Neural cell (in vitro differentiated cells): ENCODE data around the gene TLE4. TPM values are rescaled to one million over a fixed set of nuclear protein-coding genes. Genes with fewer than 3 reads are reported as not detected.

Experiments
- H2AFZ ChIP-seq: fragments of 200-600, 300-800 bp; sonication (generic), shearing (Covaris generic); 2 replicates; pipeline ENCODE4 v1.6.0; 2014; ENCODE audit warnings: low read depth, mild to moderate bottlenecking, antibody characterized with exemption, low read length, moderate library complexity
- H3F3A ChIP-seq: fragments of 200-600 bp; shearing (Covaris generic); 2 replicates; pipeline ENCODE4 v1.6.1; 2016; ENCODE audit warnings: mild to moderate bottlenecking, moderate library complexity, mixed read lengths, antibody characterized with exemption, low read length; ENCODE audit not compliant: insufficient read depth, poor library complexity, severe bottlenecking
- H3K27ac ChIP-seq: fragments of 200-600, 300-800 bp; sonication (generic), shearing (Covaris generic); 2 replicates; pipeline ENCODE4 v1.5.1; 2014; ENCODE audit warnings: mild to moderate bottlenecking, low read length, moderate library complexity
- H3K27me3 ChIP-seq: fragments of 300-800, 200-600 bp; sonication (generic), shearing (Covaris generic); 2 replicates; pipeline ENCODE4 v1.6.0; 2014; ENCODE audit warnings: mild to moderate bottlenecking, low read depth, low read length, moderate library complexity; ENCODE audit not compliant: insufficient read depth
- H3K36me3 ChIP-seq: fragments of 300-800, 200-600 bp; sonication (generic), shearing (Covaris generic); 2 replicates; pipeline ENCODE4 v1.5.1; 2014; ENCODE audit warnings: mild to moderate bottlenecking, antibody characterized with exemption, low read length, moderate library complexity; ENCODE audit not compliant: insufficient read depth
- H3K4me2 ChIP-seq: fragments of 300-800, 200-600 bp; sonication (generic), shearing (Covaris generic); 2 replicates; pipeline ENCODE4 v1.6.0; 2014; ENCODE audit warnings: mild to moderate bottlenecking, low read length
- H3K4me3 ChIP-seq: fragments of 300-800, 200-600 bp; sonication (generic), shearing (Covaris generic); 2 replicates; pipeline ENCODE4 v1.5.1; 2014; ENCODE audit warnings: mild to moderate bottlenecking, low read length, moderate library complexity
- H3K79me2 ChIP-seq: fragments of 200-600 bp; shearing (Covaris generic); replicated peaks from 2 replicates; pipeline ENCODE4 v1.6.0; 2014; ENCODE audit warnings: mild to moderate bottlenecking, low read length, moderate library complexity; ENCODE audit not compliant: insufficient read depth
- H3K9ac ChIP-seq: fragments of 300-800, 200-600 bp; sonication (generic), shearing (Covaris generic); 2 replicates; pipeline ENCODE4 v1.6.1; 2016; ENCODE audit warnings: mild to moderate bottlenecking, low read length, mixed read lengths
- H3K9me2 ChIP-seq: fragments of 200-600 bp; shearing (Covaris generic); 2 replicates; pipeline ENCODE4 v1.6.1; 2016; ENCODE audit warnings: mild to moderate bottlenecking, low read length, mixed read lengths; ENCODE audit not compliant: insufficient read depth
- H3K9me3 ChIP-seq: fragments of 200-600, 300-800 bp; sonication (generic), shearing (Covaris generic); 2 replicates; pipeline ENCODE4 v1.6.1; 2016; ENCODE audit warnings: mild to moderate bottlenecking, mixed run types, low read length, moderate library complexity, mixed read lengths
- H4K20me1 ChIP-seq: fragments of 200-600 bp; shearing (Covaris generic); 2 replicates; pipeline ENCODE4 v1.6.1; 2016; ENCODE audit warnings: mild to moderate bottlenecking, mixed run types; ENCODE audit not compliant: insufficient read depth
- CTCF ChIP-seq: fragments of 450-650 bp; IDR thresholded peaks from 2 replicates; pipeline ENCODE4 v1.5.1; 2014; ENCODE audit warnings: antibody characterized with exemption, mild to moderate bottlenecking, moderate library complexity; ENCODE audit not compliant: poor library complexity, severe bottlenecking
- EP300 ChIP-seq: fragments of 450-650 bp; conservative IDR thresholded peaks from 2 replicates; pipeline ENCODE4 v1.6.1; 2014; ENCODE audit warnings: antibody characterized with exemption, mild to moderate bottlenecking, moderate library complexity; ENCODE audit not compliant: poor library complexity, severe bottlenecking
- EZH2 ChIP-seq: fragments of 200-600, 300-800 bp; shearing (Covaris generic), sonication (generic); IDR thresholded peaks from 2 replicates; pipeline ENCODE4 v1.6.1; 2014; ENCODE audit warnings: antibody characterized with exemption, low read length, borderline replicate concordance, mild to moderate bottlenecking; ENCODE audit not compliant: insufficient read depth, poor library complexity, severe bottlenecking
- MXI1 ChIP-seq: fragments of 450-650 bp; conservative IDR thresholded peaks from 2 replicates; pipeline ENCODE4 v1.6.1; 2014; ENCODE audit warnings: antibody characterized with exemption, mild to moderate bottlenecking; ENCODE audit not compliant: poor library complexity, severe bottlenecking
- POLR2AphosphoS5 ChIP-seq: IDR thresholded peaks from 2 replicates; pipeline ENCODE4 v1.6.1; 2012
- RAD21 ChIP-seq: fragments of 450-650 bp; conservative IDR thresholded peaks from 2 replicates; pipeline ENCODE4 v1.6.1; 2014; ENCODE audit warnings: antibody characterized with exemption, mild to moderate bottlenecking, moderate library complexity
- SMC3 ChIP-seq: fragments of 450-650 bp; conservative IDR thresholded peaks from 2 replicates; pipeline ENCODE4 v1.6.1; 2014; ENCODE audit warnings: antibody characterized with exemption, mild to moderate bottlenecking, moderate library complexity; ENCODE audit not compliant: poor library complexity
- TAF1 ChIP-seq: IDR thresholded peaks from 2 replicates; pipeline ENCODE4 v1.6.1; 2012; ENCODE audit warnings: low read depth
- polyA plus RNA-seq: library from polyadenylated mRNA; depleted of rRNA; stranded (reverse); fragments of >200 nt; gene quantifications from 2 replicates; pipeline ENCODE4 v1.2.3, GENCODE V29; 2014
- TF ChIP-seq, protein P1 (sequence below): IDR thresholded peaks from 2 replicates; pipeline ENCODE4 v1.6.1; 2012; ENCODE audit warnings: borderline replicate concordance

TLE4 gene
- polyA plus RNA-seq, 1 donor from 2014 or later: 143 TPM

- peaks cover 3% of the 10 kb centered on the region for H3F3A ChIP-seq
- peaks cover 82% of the 10 kb centered on the region for H3K79me2 ChIP-seq
- no peaks in the 10 kb centered on the region for H3K9me2 ChIP-seq
- H3K27ac ChIP-seq: no peak overlapping the region
- H3K4me2 ChIP-seq: peak overlapping the region; percentile 12
- H3K36me3 ChIP-seq: no peaks in the 10 kb centered on the region
- H4K20me1 ChIP-seq: no peaks in the 10 kb centered on the region
- TF ChIP-seq MXI1 (no peak), RAD21 (no peak), EP300 (no peak), EZH2 (no peak), TAF1 (no peak), POLR2AphosphoS5 (no peak), SMC3 (no peak), CTCF (no peak)
- TF ChIP-seq, protein P1, sequence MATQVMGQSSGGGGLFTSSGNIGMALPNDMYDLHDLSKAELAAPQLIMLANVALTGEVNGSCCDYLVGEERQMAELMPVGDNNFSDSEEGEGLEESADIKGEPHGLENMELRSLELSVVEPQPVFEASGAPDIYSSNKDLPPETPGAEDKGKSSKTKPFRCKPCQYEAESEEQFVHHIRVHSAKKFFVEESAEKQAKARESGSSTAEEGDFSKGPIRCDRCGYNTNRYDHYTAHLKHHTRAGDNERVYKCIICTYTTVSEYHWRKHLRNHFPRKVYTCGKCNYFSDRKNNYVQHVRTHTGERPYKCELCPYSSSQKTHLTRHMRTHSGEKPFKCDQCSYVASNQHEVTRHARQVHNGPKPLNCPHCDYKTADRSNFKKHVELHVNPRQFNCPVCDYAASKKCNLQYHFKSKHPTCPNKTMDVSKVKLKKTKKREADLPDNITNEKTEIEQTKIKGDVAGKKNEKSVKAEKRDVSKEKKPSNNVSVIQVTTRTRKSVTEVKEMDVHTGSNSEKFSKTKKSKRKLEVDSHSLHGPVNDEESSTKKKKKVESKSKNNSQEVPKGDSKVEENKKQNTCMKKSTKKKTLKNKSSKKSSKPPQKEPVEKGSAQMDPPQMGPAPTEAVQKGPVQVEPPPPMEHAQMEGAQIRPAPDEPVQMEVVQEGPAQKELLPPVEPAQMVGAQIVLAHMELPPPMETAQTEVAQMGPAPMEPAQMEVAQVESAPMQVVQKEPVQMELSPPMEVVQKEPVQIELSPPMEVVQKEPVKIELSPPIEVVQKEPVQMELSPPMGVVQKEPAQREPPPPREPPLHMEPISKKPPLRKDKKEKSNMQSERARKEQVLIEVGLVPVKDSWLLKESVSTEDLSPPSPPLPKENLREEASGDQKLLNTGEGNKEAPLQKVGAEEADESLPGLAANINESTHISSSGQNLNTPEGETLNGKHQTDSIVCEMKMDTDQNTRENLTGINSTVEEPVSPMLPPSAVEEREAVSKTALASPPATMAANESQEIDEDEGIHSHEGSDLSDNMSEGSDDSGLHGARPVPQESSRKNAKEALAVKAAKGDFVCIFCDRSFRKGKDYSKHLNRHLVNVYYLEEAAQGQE: no peak
- H3K9me3 ChIP-seq: no peaks in the 10 kb centered on the region
- H2AFZ ChIP-seq: no peak overlapping the region
- H3K9ac ChIP-seq: no peak overlapping the region
- H3K4me3 ChIP-seq: no peak overlapping the region
- H3K27me3 ChIP-seq: no peaks in the 10 kb centered on the region
These were observed 39.2 kb downstream of the TLE4 start for GRCh38 chr9:79610791-79611614.

GRCh38 chr9:79613145-79613544 is 41.4 kb downstream of the TLE4 start:
- no peak overlapping the region for H3K4me2 ChIP-seq
- TF ChIP-seq SMC3: no peak

More at GRCh38 chr9:79613145-79613544, 41.4 kb downstream of the TLE4 start:
- H3K79me2 ChIP-seq: peaks cover 99% of the 10 kb centered on the region
- no peak overlapping the region for H2AFZ ChIP-seq
- no peaks in the 10 kb centered on the region for H3K9me3 ChIP-seq
- no peak overlapping the region for H3K9ac ChIP-seq
- no peaks in the 10 kb centered on the region for H3K9me2 ChIP-seq
- no peaks in the 10 kb centered on the region for H4K20me1 ChIP-seq
- no peaks in the 10 kb centered on the region for H3K36me3 ChIP-seq
- peaks cover 3% of the 10 kb centered on the region for H3F3A ChIP-seq
- H3K27me3 ChIP-seq: no peaks in the 10 kb centered on the region
- no peak overlapping the region for H3K4me3 ChIP-seq
- no peak overlapping the region for H3K27ac ChIP-seq
